CD4-positive, alpha-beta memory T cell (primary cell): Measurements from ENCODE around the gene DLK1. TPM values are rescaled to one million over a fixed set of nuclear protein-coding genes. Genes with fewer than 3 reads are reported as not detected.

Source experiments
- CTCF ChIA-PET: fragments of 350-600 bp; sonication (Branson Sonifier 250); formaldehyde crosslinking; loops from one replicate; lab custom pipeline; 2021; ENCODE audit warnings: inconsistent platforms; ENCODE audit not compliant: partially characterized antibody; lab: Charles Lee
- POLR2A ChIA-PET: fragments of 350-600 bp; sonication (Branson Sonifier 250); formaldehyde crosslinking; loops from one replicate; lab custom pipeline; 2021; ENCODE audit not compliant: partially characterized antibody; lab: Charles Lee
- DNase-seq, 5 donors: peaks; one replicate each; pipeline versions ENCODE4 v3.0.0 to v3.0.0-alpha.2; 2020 to 2022; ENCODE audit warnings: mixed read lengths in 1 of 5
- H3K27ac ChIP-seq: one replicate; pipeline ENCODE4 v1.7.0; 2013; ENCODE audit warnings: low read depth, low read length
- H3K27me3 ChIP-seq: 2 replicates; pipeline ENCODE4 v1.7.0; 2013; ENCODE audit warnings: mild to moderate bottlenecking, low read length, moderate library complexity; ENCODE audit not compliant: insufficient read depth
- H3K36me3 ChIP-seq: 2 replicates; pipeline ENCODE4 v1.7.0; 2013; ENCODE audit warnings: mild to moderate bottlenecking, low read length, moderate library complexity; ENCODE audit not compliant: insufficient read depth
- H3K4me1 ChIP-seq: 2 replicates; pipeline ENCODE4 v1.7.0; 2013; ENCODE audit warnings: mild to moderate bottlenecking, low read length, moderate library complexity; ENCODE audit not compliant: insufficient read depth
- H3K4me3 ChIP-seq, 2 donors: one replicate each; pipeline ENCODE4 v1.7.0; 2013; ENCODE audit warnings: low read length in 2 of 2, mild to moderate bottlenecking in 1 of 2
- H3K9me3 ChIP-seq, 2 donors: one replicate each; pipeline ENCODE4 v1.7.0; 2013; ENCODE audit warnings: low read length in 2 of 2, control low read depth in 1 of 2; ENCODE audit not compliant: control insufficient read depth in 1 of 2
- H3K27ac Mint-ChIP-seq, 7 donors: one replicate each; pipeline ENCODE4 v1.8.0; 2020 to 2021; ENCODE audit warnings: mixed read lengths in 7 of 7, mild to moderate bottlenecking in 6 of 7, inconsistent platforms in 3 of 7, moderate library complexity in 3 of 7
- H3K27me3 Mint-ChIP-seq, 2 donors: one replicate each; pipeline ENCODE4 v1.8.0; 2020 to 2021; ENCODE audit warnings: mixed read lengths in 2 of 2
- H3K36me3 Mint-ChIP-seq, 2 donors: one replicate each; pipeline ENCODE4 v1.8.0; 2020 to 2021; ENCODE audit warnings: mixed read lengths in 2 of 2, inconsistent platforms in 1 of 2, mild to moderate bottlenecking in 1 of 2
- H3K4me1 Mint-ChIP-seq, 4 donors: one replicate each; pipeline ENCODE4 v1.8.0; 2020 to 2021; ENCODE audit warnings: mixed read lengths in 4 of 4, mild to moderate bottlenecking in 1 of 4
- H3K4me3 Mint-ChIP-seq, 8 donors: one replicate each; pipeline ENCODE4 v1.8.0; 2020 to 2021; ENCODE audit warnings: mixed read lengths in 8 of 8, mild to moderate bottlenecking in 7 of 8, moderate library complexity in 6 of 8, inconsistent platforms in 3 of 8
- H3K9me3 Mint-ChIP-seq, 8 donors: one replicate each; pipeline ENCODE4 v1.8.0; 2020 to 2021; ENCODE audit warnings: mixed read lengths in 8 of 8, mild to moderate bottlenecking in 5 of 8, inconsistent platforms in 3 of 8, moderate library complexity in 1 of 8
- intact Hi-C: fragments of 100-400 bp; cut with micrococcal nuclease; formaldehyde crosslinking; loops from one replicate; pipeline ENCODE4 v1.15.1; 2023
- polyA plus RNA-seq, 2 donors: library from polyadenylated mRNA; unstranded; fragments of 300-500 nt; fragmentation: Illumina TruSeq; gene quantifications; one replicate each; pipeline ENCODE4 v1.2.3, GENCODE V29; 2021
- total RNA-seq, 2 experiments: library from RNA; stranded (reverse); gene quantifications; one replicate each; pipeline ENCODE4 v1.2.3, GENCODE V29; 2021

DLK1 gene
- total RNA-seq (not detected), polyA plus RNA-seq (not detected)

DNA sequence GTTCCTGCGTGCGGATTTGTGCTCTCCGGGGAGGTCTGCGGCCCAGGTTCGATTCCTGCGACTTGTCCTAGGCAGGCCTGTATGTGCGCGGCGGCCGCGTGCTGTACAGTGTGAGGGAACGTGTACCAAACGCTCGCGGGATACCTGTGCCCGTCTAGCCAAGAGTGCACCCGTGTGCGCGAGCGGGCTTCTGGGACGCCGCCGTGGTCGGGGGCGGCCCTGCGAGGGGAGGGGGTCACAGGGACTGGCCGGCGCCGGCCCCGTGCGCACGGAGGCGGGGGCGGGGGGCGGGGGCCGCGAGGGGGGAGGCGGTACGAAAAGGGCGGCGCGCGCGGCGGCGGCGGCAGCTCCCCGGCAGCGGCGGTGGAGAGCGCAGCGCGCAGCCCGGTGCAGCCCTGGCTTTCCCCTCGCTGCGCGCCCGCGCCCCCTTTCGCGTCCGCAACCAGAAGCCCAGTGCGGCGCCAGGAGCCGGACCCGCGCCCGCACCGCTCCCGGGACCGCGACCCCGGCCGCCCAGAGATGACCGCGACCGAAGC lies at the start of gene DLK1:
Gene DLK1, plus strand, starts transcription at position 343 of the 536 bp plus-strand sequence. Its CDS starts 177 bp downstream, at position 520.
- intact Hi-C loops = no loop called here
- H3K36me3 ChIP-seq = no peaks in the 10 kb centered on the region
- DNase-seq = no peak
- no peaks in the 10 kb centered on the region for H3K9me3 ChIP-seq
- H3K27me3 Mint-ChIP-seq = peaks cover 32 to 34% of the 10 kb centered on the region in 2 donors
- no peaks in the 10 kb centered on the region for H3K4me1 Mint-ChIP-seq
- H3K4me3 ChIP-seq = no peak within 1 kb of the TSS
- H3K27ac Mint-ChIP-seq = no peak within 1 kb of the TSS
- H3K27me3 ChIP-seq = no peaks in the 10 kb centered on the region
- peaks cover 0 to 3% (median 0%) of the 10 kb centered on the region in 8 donors for H3K9me3 Mint-ChIP-seq
- H3K4me1 ChIP-seq = no peaks in the 10 kb centered on the region
- CTCF ChIA-PET = no interaction called here
- H3K36me3 Mint-ChIP-seq = no peaks in the 10 kb centered on the region
- POLR2A ChIA-PET = no interaction called here
- H3K4me3 Mint-ChIP-seq = peak within 1 kb of the TSS in 1 of 8 donors; percentile 6
- H3K27ac ChIP-seq = no peak within 1 kb of the TSS

DNA sequence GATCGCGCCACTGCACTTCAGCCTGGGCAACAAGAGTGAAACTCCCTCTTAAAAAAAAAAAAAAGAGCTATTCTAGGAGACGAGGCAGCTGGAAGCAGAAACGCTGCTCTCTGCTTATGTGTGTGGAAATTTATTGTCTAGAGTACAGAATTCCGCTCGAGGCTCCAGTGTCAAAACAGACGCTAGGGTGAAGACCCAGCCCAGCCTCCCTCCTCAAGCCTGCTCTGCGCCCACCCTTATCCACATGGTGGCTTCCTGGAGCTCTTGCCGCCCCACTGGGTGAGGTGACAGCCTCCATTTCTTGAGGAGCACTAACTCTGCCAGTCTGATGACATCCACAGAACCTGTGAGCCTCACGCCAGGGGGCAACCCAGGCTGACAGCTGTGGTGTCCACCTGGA lies 49.5 kb upstream of the DLK1 start:
- ChIA-PET CTCF (no interaction called here), POLR2A (no interaction called here)
- Mint-ChIP-seq H3K4me1 (peaks cover 0 to 8% (median under 1%) of the 10 kb centered on the region in 4 donors), H3K9me3 (no peaks in the 10 kb centered on the region), H3K36me3 (no peaks in the 10 kb centered on the region), H3K27ac (no peak overlapping the region), H3K4me3 (no peak overlapping the region), H3K27me3 (peaks cover 18 to 22% of the 10 kb centered on the region in 2 donors)
- Histone ChIP-seq H3K4me3 (no peak overlapping the region), H3K9me3 (no peaks in the 10 kb centered on the region), H3K27me3 (no peaks in the 10 kb centered on the region), H3K4me1 (no peaks in the 10 kb centered on the region), H3K27ac (no peak overlapping the region), H3K36me3 (no peaks in the 10 kb centered on the region)
- intact Hi-C loops = no loop called here
- DNase-seq = no peak

DNA sequence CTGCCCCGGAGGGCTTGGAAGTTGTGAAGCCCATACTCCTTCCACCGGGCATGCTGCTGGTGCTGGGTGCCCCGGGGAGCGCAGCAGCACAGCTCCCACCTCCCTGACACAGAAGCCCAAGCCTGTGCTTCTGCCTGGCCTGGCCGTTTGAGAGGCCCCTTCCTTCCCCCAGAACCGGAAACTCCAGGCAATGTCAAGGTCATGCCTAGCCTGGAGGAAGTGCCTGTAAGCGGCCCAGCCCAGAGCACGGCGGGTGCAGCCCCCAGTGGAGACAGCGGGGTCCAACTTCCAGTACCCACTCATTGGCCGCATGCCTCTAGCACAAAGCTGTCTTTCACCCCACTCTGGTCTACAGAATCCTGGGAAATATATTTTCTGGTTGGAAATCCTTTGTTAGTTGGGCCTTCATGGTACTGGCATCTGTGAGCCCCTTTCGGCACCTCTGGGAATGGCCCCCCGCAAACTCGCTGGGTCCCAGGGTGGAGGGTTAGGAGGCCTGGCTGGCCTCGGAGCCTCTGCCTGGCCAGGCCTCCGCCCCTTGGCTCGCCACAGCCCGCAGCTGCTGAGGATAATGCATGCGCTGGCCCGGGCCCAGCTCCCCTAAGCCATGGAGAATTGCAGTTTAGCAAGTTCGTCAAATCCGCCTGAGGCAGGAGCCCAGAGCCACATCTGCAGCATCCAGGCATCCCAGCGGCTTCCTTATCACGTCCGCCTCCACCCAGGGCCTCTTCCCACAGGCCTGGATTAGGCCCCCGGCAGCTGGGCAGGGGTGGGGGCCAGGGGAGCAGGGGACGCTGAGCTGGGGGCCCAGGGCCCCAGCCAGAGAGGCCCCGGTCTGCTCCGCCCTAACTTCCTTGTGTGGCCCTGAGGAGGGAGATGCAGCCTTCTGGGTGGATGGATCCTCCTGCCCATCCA lies 48.9 kb upstream of the DLK1 start:
- ChIA-PET POLR2A (no interaction called here), CTCF (no interaction called here)
- H3K4me3 ChIP-seq = no peak overlapping the region
- no peak for DNase-seq
- no peaks in the 10 kb centered on the region for H3K9me3 Mint-ChIP-seq
- no peaks in the 10 kb centered on the region for H3K27me3 ChIP-seq
- no peak overlapping the region for H3K4me3 Mint-ChIP-seq
- H3K4me1 Mint-ChIP-seq = peaks cover 0 to 8% (median under 1%) of the 10 kb centered on the region in 4 donors
- H3K9me3 ChIP-seq = no peaks in the 10 kb centered on the region
- H3K27ac ChIP-seq = no peak overlapping the region
- H3K36me3 ChIP-seq = no peaks in the 10 kb centered on the region
- H3K4me1 ChIP-seq = no peaks in the 10 kb centered on the region
- no peaks in the 10 kb centered on the region for H3K36me3 Mint-ChIP-seq
- peaks cover 16 to 20% of the 10 kb centered on the region in 2 donors for H3K27me3 Mint-ChIP-seq
- H3K27ac Mint-ChIP-seq = no peak overlapping the region
- intact Hi-C loops = no loop called here

DNA sequence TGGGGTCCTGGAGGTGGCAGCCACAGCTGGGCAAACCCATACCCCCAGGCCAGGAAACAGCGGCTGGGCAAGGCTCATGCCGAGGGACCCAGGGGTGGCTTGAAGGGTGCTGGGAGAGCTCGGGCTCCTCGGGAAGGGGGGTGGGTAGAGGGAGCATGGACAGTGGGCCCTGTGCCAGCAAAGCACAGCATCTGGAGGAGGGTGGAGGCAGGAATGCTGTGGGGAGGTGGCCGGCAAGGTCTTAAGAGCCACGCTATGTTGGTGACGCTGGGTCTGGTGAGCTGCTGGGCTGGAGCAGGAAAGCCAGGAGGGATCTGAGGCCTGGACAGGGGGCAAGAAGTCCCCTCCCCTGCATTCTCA lies 48.2 kb upstream of the DLK1 start:
- Histone ChIP-seq H3K27me3 (no peaks in the 10 kb centered on the region), H3K4me1 (no peaks in the 10 kb centered on the region), H3K27ac (no peak overlapping the region), H3K9me3 (no peaks in the 10 kb centered on the region), H3K4me3 (no peak overlapping the region), H3K36me3 (no peaks in the 10 kb centered on the region)
- Mint-ChIP-seq H3K4me1 (peaks cover 0 to 1% (median under 1%) of the 10 kb centered on the region in 4 donors), H3K27me3 (peaks cover 16 to 18% of the 10 kb centered on the region in 2 donors), H3K4me3 (no peak overlapping the region), H3K9me3 (no peaks in the 10 kb centered on the region), H3K36me3 (no peaks in the 10 kb centered on the region), H3K27ac (no peak overlapping the region)
- ChIA-PET POLR2A (no interaction called here), CTCF (no interaction called here)
- no peak for DNase-seq
- intact Hi-C loops = no loop called here

DNA sequence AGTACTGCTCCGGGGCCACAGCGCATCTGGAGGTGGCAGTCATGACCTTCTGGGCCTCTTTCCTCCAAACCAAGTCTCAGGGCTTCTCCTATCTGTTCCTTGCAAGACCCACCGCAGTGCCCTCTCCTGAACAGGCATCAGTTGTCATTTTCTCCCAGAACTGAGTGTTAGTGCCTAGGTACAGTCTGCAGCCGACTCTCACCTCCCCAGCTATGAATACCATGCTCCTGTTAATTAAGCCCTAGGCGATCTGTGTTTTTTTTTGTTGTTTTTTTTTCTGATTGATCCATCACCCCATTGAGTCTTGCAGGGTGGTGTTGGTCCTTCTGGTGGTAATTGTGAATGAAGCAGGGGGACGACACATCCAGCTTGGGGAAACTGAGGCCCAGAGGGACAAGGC lies 47.5 kb upstream of the DLK1 start:
- no peak for DNase-seq

DNA sequence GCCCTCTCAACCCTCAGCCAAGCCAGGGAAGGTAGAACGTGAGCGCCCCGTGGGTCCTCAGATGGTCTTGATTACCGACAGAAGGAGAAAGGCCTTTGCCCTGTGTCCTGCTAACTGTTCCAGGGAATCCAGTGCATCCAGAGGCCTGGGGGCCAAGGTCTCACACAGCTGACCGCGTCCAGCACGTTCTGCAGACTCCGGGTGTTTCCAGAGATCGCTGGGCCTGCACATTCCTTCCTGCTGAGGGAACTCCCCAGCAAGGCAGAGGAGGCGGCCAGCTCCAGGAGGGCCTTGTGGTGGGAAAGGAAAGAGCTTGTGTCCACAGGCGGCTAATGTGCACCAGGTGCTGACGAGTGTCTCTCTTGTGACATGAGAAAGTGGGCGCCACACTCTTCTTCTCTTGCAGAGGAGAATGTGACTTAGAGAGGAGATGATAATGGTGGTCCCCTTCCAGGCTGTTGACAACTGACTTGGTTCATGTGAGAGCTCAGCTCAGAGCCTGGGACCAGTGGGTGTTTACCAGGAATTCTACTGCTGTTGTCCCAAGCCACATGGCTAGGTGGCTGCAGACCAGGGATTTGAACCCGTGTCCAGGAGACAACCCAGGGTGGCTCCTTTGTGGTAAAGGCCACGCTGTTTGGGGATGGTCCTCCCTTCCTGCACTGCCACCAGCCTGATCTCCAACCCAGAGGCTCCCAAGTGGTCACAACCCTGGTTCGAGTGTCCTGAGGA lies 46.8 kb upstream of the DLK1 start:
- Mint-ChIP-seq H3K9me3 (no peaks in the 10 kb centered on the region), H3K4me3 (no peak overlapping the region), H3K27me3 (peaks cover 7 to 8% of the 10 kb centered on the region in 2 donors), H3K4me1 (no peaks in the 10 kb centered on the region), H3K36me3 (no peaks in the 10 kb centered on the region), H3K27ac (no peak overlapping the region)
- Histone ChIP-seq H3K9me3 (no peaks in the 10 kb centered on the region), H3K4me1 (no peaks in the 10 kb centered on the region), H3K27me3 (no peaks in the 10 kb centered on the region), H3K4me3 (no peak overlapping the region), H3K36me3 (no peaks in the 10 kb centered on the region), H3K27ac (no peak overlapping the region)
- POLR2A ChIA-PET = no interaction called here
- intact Hi-C loops = no loop called here
- DNase-seq = no peak
- CTCF ChIA-PET = no interaction called here

More for the DNA sequence above, 47.5 kb upstream of the DLK1 start:
- Histone ChIP-seq H3K27me3 (no peaks in the 10 kb centered on the region), H3K27ac (no peak overlapping the region), H3K9me3 (no peaks in the 10 kb centered on the region), H3K36me3 (no peaks in the 10 kb centered on the region), H3K4me3 (no peak overlapping the region), H3K4me1 (no peaks in the 10 kb centered on the region)
- Mint-ChIP-seq H3K9me3 (no peaks in the 10 kb centered on the region), H3K27ac (no peak overlapping the region), H3K27me3 (peaks cover 11 to 12% of the 10 kb centered on the region in 2 donors), H3K36me3 (no peaks in the 10 kb centered on the region), H3K4me3 (no peak overlapping the region), H3K4me1 (no peaks in the 10 kb centered on the region)
- ChIA-PET CTCF (no interaction called here), POLR2A (no interaction called here)
- intact Hi-C loops = no loop called here

DNA sequence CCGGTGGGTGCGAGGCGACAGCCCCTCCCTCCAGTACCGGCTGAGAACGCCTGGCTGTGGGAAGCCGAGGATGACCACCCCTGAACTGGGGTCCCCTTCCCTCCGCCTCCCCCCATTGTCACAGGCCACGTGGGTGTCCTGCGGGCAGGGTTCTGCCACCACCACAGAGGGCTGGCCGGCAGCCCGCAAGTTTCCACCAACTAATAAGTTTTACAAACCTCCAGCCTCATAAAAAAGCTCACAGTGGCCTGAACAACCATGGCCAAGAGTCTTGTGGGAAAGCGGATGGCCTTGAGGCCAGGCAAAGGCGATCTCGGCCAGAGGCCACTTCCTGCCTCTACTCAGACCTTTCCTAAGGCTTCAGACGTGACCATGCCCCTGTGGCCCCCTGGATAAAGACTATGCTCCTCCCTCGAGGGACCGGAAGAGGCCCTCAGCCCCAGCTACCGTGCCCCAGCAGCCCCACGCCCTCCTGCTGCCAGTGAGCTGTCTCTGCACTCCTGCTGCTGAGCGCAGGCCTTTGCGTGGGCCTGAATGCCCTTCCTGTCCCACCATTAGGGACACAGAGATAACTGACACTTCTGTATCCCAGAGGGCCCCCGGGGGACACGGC lies 46.1 kb upstream of the DLK1 start:
- H3K4me3 ChIP-seq = no peak overlapping the region
- no peak overlapping the region for H3K27ac Mint-ChIP-seq
- H3K4me1 Mint-ChIP-seq = no peaks in the 10 kb centered on the region
- ChIA-PET POLR2A (no interaction called here), CTCF (no interaction called here)
- no peak overlapping the region for H3K4me3 Mint-ChIP-seq
- peaks cover 5 to 6% of the 10 kb centered on the region in 2 donors for H3K27me3 Mint-ChIP-seq
- no peaks in the 10 kb centered on the region for H3K9me3 ChIP-seq
- no peaks in the 10 kb centered on the region for H3K36me3 Mint-ChIP-seq
- no peak for DNase-seq
- H3K4me1 ChIP-seq = no peaks in the 10 kb centered on the region
- intact Hi-C loops = no loop called here
- H3K27ac ChIP-seq = no peak overlapping the region
- H3K27me3 ChIP-seq = no peaks in the 10 kb centered on the region
- no peaks in the 10 kb centered on the region for H3K36me3 ChIP-seq
- H3K9me3 Mint-ChIP-seq = no peaks in the 10 kb centered on the region
